HG02759 (cell line): ENCODE measurements around the gene PI4K2A.
"Not testable (repeated sequence)": the region's sequence is repeated elsewhere in the genome, so short reads cannot be mapped to it uniquely, and the experiment has no call there.

Source experiments
- ATAC-seq: cut with Tn5 transposase; IDR thresholded peaks from one replicate; pipeline ENCODE4 v1.9.1; 2021; ENCODE audit warnings: mild to moderate bottlenecking, moderate library complexity; ENCODE audit not compliant: unreplicated experiment

The PI4K2A gene

DNA sequence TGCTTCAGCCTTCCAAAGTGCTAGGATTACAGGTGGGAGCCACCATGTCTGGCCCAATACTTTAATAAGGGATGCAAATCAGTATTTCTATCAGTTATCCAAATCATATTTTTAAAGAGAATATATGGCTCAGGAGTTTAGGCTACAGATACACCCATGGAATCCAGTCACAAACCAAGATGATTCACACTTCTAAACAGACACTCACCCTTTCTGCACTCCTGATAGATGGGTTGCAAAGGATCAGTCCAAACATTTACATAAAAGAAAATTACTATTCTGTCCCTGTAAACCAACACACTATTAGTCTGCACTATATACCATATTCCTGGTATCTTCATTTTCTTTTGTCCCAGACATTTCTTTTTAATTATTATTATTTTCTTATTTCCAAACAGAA, 9.4 kb upstream of the PI4K2A start:
- no peak for ATAC-seq

- peak; percentile 100 for ATAC-seq
Measured at GRCh38 chr10:97632949-97633884, 7.3 kb upstream of the PI4K2A start, which contains the start of gene MORN4. MORN4 (minus strand) TSS chr10:97633500; CDS start chr10:97619653, 13,847 bp downstream.

DNA sequence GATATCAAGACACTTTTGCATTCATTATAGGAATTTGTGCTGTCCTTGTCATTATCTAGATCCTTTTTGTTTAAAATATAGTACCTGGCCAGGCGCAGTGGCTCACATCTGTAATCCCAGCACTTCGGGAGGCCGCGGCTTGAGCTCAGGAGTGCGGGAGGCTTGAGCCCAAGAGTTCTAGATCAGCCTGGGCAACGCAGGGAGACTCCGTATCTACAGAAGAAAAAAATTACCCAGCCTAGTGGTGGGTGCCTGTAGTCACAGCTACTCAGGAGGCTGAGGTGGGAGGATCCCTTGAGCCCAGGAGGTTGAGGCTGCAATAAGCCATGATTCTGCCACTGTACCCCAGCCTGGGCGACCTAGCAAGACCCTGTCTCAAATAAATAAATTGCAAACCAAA, 6.5 kb upstream of the PI4K2A start:
- ATAC-seq = no peak

DNA sequence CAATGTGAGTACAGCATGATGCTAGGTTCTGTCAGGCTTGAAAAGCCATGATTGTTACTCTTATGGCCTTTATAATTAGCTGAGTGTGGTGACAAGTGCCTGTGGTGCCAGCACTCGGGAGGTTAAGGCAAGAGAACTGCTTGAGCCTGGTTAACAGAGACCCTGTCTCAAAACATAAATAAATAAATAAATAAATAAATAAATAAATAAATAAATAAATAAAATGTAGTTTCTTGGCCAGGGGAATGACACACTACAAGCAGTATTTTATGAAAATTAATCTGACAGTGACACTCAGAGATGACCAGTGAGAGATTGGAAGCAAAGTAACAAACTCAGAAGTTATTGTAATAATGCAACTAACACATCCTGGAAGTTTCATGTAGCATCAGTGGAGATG, 4.9 kb upstream of the PI4K2A start:
- no peak for ATAC-seq

- ATAC-seq = not testable (repeated sequence)
Measured at GRCh38 chr10:97639090-97639489, 1.4 kb upstream of the PI4K2A start.

- peak; percentile 34 for ATAC-seq
Measured at GRCh38 chr10:97640868-97641811, 669 bp downstream of the PI4K2A start.

DNA sequence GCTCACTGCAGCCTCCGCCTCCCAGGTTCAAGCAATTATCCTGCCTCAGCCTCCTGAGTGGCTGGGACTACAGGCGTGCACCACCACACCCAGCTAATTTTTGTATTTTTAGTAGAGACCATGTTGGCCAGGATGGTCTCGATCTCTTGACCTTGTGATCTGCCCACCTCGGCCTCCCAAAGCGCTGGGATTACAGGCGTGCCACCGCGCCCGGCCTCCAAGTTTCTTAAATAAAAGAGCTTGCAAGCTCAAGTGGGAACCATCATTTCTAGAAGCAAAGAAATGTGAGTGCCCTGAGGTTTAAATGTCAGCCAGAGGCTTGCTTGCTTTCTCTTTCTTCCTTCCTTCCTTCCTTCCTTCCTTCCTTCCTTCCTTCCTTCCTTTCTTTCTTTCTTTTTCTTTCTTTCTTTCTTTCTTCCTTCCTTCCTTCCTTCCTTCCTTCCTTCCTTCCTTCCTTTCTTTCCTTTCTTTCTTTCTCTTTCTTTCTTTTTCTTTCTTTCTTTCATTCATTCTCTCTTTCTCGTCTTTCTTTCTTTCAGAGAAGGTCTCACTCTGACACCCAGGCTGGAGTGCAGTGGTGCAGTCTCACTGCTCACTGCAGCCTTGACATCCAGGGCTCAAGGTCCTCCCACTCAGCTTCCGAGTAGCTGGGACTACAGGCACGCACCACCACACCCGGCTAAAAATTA, 2.1 kb downstream of the PI4K2A start:
- ATAC-seq = not testable (repeated sequence)

GRCh38 chr10:97643441-97643985, 3.0 kb downstream of the PI4K2A start:
- no peak for ATAC-seq

DNA sequence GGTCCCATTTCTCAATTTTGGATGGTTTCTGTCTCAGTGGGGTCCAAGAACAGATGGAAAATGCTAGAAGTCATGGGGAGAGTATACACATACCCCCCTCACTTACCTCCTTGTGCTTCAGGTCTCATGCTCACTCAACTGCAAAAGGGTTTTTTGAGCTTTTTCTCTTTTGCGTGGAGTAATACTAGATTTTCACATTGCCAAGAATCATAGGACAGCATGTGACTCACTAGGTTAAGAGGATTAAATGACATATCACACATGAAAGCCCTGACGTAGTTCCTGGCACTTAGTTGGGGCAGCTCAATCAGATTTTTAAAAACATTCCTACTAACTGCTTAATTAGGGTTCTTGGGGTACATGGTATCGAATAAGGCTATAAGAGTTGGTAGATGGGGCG, 4.5 kb downstream of the PI4K2A start:
- ATAC-seq = no peak

DNA sequence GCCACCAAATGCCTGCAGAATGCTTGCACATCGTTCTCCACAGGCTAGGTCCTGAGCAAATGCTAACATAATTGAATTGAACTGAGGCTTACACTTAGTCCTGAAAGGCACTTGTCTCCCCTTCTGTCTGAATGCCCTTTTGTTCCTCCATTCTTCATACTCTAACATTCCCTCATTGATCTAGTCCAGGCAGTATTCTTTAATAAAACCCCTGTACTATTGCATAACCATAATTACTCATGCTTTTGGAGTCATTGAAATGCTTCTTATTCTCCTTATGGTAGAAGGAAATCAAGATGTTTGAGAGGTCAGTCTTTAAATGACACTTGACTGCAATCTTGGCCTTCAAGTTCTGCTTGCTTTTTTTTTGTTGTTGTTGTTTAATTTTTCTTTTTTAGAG, 7.1 kb downstream of the PI4K2A start:
- no peak for ATAC-seq

DNA sequence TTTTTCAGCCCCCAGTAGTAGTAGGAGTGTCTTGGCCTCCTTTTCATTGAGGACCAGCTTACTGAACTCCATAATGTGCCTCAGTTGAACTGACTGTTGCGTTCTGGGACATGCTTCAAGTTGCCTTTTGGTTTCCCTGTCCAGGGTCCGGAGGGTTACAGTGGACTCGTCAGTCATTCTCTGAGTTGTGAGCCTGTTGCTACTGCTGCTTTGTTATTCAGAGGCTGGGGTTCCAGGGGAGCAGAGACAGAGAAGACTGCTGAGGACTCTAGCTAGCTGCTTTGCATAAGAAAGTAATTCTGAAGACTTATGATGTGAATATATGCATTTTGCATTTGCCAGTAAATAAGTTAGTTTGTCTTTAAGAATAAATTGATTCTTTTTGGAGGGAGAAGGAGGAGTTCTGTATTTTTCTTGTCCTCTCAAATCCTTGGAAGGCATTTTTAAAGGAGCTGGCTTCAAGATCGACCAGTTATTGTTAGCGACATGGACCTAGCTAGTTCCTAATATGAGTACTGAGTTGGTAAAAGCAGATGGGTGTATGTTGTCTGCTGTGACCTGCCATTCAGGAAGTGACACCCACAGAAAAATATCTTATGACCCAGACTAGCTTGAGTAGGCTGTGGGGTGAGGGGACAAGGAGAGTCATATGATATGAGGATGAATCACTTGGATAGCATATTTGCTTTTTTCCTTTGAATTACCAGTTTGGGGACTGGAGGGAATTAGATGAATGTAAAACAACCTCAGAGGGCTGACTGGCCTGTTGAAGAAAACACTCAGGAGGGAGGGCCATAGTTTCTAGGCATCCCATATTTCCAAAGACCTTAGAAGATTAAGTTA, 8.3 kb downstream of the PI4K2A start:
- peak; percentile 84 for ATAC-seq

DNA sequence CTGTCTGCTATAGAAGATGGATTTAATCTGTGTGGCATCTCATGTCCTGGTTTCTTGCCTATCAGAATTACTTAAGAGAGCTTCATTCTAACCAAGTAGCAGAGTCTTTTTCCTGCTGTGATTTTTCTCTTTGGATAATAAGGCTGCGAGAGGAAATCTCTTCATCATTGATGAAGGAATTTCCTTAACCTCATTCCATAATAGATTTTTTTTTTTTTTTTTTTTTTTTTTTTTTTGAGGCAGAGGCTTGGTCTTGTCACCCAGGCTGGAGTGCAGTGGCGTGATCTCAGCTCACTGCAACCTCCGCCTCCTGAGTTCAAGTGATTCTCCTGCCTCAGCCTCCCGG, 8.9 kb downstream of the PI4K2A start:
- not testable (repeated sequence) for ATAC-seq

DNA sequence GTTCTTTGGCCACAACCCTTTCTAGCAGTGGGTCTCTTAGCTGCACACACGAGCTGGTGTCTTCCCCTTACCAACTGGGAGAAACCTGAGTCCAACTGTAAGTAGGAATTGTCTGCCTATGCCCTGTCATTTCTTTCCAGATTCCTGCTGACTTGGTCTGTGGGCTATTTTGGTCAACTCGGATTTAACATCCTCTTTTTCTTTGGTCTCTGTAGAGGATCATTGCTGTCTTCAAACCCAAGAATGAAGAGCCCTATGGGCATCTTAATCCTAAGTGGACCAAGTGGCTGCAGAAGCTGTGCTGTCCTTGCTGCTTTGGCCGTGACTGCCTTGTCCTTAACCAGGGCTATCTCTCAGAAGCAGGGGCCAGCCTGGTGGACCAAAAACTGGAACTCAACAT, 10.3 kb downstream of the PI4K2A start:
- ATAC-seq = no peak

DNA sequence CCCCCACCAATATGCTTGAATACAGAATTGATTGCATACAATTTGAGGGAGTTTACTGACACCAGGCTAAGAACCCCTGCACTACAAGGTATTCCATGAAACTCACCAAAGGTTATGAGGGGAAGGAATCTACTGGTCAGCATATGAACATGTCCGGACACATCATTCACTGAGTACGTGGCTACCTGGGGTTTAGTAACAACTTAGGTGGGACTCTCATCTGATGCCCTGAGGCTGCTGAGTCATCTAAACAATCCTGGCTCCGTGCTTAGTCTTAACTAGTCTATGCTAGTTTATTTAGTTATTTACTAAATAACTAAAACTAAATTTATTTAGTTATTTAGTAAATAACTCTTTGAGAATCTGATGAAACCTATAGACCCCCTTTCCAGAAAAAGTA, 11.3 kb downstream of the PI4K2A start:
- no peak for ATAC-seq

DNA sequence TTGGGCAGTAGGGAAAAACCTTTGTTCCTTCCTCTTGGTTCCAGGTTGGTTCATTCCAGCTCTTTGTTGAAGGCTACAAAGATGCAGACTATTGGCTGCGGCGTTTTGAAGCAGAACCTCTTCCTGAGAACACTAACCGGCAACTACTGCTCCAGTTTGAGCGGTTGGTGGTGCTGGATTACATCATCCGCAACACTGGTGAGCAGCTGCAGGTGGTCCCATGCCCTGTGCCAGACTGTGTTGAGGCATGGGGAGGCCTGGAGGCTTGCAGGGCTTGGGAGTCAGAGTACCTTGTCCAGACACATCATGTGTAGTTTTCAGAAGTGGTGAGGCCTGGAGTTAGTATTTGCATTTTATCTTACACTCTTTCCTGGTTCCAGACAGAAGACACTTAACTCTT, 16.3 kb downstream of the PI4K2A start:
- no peak for ATAC-seq

DNA sequence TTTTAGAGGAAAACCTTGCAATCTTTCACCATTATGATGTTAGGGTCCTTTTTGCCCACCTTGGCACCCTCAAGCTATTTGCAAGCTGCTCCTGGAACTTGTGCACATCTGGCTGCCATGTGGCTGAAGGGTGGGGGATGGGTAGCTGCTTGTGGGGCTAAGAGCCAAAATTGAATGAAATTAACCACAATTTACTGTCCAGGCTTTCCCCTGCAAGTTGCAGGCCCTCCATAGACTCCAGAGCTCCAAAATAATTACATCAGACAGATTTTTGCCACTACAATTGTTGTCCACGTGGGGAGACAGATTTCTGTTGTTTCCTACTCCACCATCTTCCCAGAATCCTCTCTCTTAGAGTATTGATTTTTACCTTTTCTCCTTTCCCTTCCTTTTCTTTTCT, 19.1 kb downstream of the PI4K2A start:
- ATAC-seq = no peak

GRCh38 chr10:97664282-97664850, 23.9 kb downstream of the PI4K2A start:
- no peak for ATAC-seq

DNA sequence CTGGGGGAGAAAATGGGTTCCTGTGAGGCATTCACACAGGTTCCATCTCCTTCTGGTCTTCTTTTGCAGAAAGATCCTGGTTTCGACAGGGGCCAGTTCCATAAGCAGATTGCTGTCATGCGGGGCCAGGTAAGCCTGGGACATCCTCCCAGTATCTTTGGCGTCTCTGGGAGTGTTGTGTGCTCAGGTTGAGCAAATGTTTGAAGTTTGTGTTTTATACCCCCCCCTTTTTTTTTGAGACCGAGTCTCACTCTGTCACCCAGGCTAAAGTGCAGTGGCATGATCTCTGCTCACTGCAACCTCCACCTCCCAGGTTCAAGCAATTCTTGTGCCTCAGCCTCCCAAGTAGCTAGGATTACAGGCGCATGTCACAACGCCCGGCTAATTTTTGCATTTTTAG, 26.5 kb downstream of the PI4K2A start:
- ATAC-seq = no peak

DNA sequence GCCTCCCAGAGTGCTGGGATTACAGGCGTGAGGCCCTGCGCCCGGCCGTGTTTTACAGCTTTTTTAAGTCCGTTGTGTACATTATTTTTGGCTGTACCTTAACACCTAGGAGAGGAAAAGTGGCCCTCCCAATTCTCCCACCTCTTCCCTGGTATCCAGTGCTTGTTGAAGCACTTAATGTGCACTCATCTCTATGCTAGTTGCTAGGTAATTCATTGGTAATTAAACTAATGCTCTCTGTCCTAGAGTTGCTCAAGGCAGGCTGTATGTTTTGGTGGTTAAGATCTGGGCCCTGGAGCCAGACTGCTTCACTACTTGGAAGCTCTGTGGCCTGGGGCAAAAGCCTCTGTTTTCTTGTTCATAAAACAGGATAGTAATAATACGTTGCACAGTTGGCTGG, 27.0 kb downstream of the PI4K2A start:
- no peak for ATAC-seq

GRCh38 chr10:97669571-97669970, 29.1 kb downstream of the PI4K2A start:
- no peak for ATAC-seq
